ENCODE results near the gene C6orf58.
"Not testable (repeated sequence)": the region's sequence is repeated elsewhere in the genome, so short reads cannot be mapped to it uniquely, and the experiment has no call there.

C6orf58 gene

DNA sequence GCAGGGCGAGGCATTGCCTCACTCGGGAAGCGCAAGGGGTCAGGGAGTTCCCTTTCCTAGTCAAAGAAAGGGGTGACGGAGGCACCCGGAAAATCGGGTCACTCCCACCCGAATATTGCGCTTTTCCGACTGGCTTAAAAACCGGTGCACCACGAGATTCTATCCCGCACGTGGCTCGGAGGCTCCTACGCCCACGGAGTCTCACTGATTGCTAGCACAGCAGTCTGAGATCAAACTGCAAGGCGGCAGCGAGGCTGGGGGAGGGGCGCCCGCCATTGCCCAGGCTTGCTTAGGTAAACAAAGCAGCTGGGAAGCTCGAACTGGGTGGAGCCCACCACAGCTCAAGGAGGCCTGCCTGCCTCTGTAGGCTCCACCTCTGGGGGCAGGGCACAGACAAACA, 16.5 kb downstream of the C6orf58 start:
- DNase-seq: not testable (repeated sequence)

GRCh38 chr6:127606131-127606562, 29.2 kb downstream of the C6orf58 start:
- DNase-seq: peak; percentile 58

GRCh38 chr6:127608554-127609270, 31.7 kb downstream of the C6orf58 start:
- DNase-seq: no peak

DNA sequence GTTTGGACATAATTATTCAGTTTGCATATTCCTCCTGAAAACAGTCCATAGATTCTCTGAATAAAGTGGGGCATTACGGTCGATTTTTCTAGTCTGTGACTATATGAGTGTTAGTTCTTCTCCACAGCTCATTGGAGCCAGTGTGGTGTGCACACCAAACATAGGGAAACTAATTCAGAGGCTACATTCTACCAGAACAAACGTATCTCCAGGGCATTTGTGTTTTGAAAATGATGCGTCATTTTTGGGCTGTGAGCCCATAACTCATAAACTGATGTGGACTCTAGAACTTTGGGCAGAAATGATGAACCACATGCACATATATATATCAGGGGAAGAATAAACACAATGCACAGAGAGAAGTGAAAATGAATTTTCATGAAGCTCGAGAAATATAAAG, 41.8 kb downstream of the C6orf58 start:
- no peak for DNase-seq

DNA sequence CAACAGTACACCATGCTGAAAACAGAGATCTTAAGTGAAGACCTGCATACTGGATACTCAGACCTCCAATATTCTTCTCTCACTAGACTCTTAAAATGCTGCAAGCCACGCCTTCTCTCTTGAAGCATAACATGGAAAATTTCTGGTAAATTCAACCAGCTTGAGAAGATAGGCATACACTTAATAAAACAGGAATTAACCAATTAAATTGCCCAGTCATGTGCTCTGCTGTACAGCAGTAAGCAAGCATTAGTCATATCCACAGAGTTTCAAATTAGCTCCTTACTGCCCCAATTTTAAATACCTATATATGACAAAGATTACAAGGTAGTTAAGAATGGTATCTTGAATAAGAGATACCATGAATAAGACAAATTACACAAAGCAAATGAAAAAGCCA, 53.8 kb downstream of the C6orf58 start:
- no peak for DNase-seq

- DNase-seq: no peak
Measured at GRCh38 chr6:127634178-127634577, 57.2 kb downstream of the C6orf58 start.

GRCh38 chr6:127635091-127635490, 58.1 kb downstream of the C6orf58 start:
- DNase-seq: no peak

- no peak for DNase-seq
Measured at GRCh38 chr6:127637830-127638409, 60.9 kb downstream of the C6orf58 start.
